ENCODE results near the gene ZNF274.

The ZNF274 gene

DNA sequence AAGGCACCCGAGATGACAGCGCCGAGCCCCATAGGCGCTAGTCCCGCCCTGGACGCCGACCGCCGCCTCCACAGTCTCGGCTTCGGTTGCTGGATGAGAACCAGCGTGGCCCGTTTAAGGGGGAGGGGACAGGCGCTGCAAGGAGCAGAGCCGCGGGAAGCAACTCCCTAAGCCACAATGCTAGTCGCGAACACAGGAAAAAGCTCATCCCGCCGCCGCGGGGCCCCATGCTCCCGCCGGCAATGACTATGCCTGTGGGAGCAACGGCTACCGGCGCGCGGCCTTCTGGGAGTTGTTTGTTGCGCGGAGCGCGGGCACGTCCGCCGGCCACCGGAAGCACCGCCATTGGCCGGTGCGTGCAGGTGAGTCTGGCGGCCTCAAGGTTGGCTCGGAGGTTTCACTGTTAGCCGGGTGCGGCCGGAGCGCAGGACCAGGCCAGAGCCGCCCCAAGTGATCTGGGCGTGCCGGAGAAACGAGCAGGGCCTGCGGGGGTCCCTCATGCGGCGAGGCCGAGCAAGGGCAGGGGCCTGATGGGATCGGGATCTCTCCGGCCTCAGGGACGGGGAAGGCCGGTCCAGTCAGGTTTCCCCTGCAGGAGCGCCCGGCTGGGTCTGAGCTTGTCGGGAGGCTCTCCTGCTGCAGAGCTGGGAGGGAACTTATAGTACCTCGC, 45.9 kb downstream of the ZNF274 start, which contains the start of gene ZNF544:
TSS of gene ZNF544 (plus strand) at position 330 of the 670 bp plus-strand sequence. CDS start 15,110 bp downstream, outside the sequence.
- no peaks in the 10 kb centered on the region for H3K27me3 ChIP-seq (ENCODE audit: insufficient read depth, low read length, poor library complexity)
- peak within 1 kb of the TSS; percentile 72 for H2AFZ ChIP-seq (ENCODE audit: low read depth, low read length)
- peak within 1 kb of the TSS; percentile 90 for H3K27ac ChIP-seq (ENCODE audit: low read length)
- peak within 1 kb of the TSS; percentile 77 for H3K4me2 ChIP-seq (ENCODE audit: insufficient read depth, low read length)
- H3K4me3 ChIP-seq (ENCODE audit: low read depth in 1 of 2, low read length in 2 of 2), result peak within 1 kb of the TSS; percentile 42 to 60; a peak in 3 of 4 replicates
- H3K79me2 ChIP-seq (ENCODE audit: insufficient read depth, low read length), result peaks cover 40% of the 10 kb centered on the region
- no peaks in the 10 kb centered on the region for H4K20me1 ChIP-seq (ENCODE audit: insufficient read depth, low read length)
- peak; percentile 73 for DNase-seq
- H3K4me1 ChIP-seq (ENCODE audit: insufficient read depth, low read length), result peaks cover 30% of the 10 kb centered on the region
- ATAC-seq (ENCODE audit: insufficient read depth, low read depth), result peak; percentile 73
- peaks cover 40% of the 10 kb centered on the region for H3K36me3 ChIP-seq (ENCODE audit: insufficient read depth, low read length)
- TF ChIP-seq, protein P1, sequence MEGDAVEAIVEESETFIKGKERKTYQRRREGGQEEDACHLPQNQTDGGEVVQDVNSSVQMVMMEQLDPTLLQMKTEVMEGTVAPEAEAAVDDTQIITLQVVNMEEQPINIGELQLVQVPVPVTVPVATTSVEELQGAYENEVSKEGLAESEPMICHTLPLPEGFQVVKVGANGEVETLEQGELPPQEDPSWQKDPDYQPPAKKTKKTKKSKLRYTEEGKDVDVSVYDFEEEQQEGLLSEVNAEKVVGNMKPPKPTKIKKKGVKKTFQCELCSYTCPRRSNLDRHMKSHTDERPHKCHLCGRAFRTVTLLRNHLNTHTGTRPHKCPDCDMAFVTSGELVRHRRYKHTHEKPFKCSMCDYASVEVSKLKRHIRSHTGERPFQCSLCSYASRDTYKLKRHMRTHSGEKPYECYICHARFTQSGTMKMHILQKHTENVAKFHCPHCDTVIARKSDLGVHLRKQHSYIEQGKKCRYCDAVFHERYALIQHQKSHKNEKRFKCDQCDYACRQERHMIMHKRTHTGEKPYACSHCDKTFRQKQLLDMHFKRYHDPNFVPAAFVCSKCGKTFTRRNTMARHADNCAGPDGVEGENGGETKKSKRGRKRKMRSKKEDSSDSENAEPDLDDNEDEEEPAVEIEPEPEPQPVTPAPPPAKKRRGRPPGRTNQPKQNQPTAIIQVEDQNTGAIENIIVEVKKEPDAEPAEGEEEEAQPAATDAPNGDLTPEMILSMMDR (IDR thresholded peaks at IDR 0.05; ENCODE audit: borderline replicate concordance, extremely low read depth, low read length, poor library complexity, severe bottlenecking), result peak; percentile 26
- TF ChIP-seq EZH2 (IDR thresholded peaks at IDR 0.05; ENCODE audit: borderline replicate concordance, low read depth, low read length, severe bottlenecking), result no peak
- peak within 1 kb of the TSS; percentile 76 for H3K9ac ChIP-seq (ENCODE audit: low read depth, low read length)
- peaks cover 21% of the 10 kb centered on the region for H3K9me3 ChIP-seq (ENCODE audit: insufficient read depth, low read length, severe bottlenecking)

DNA sequence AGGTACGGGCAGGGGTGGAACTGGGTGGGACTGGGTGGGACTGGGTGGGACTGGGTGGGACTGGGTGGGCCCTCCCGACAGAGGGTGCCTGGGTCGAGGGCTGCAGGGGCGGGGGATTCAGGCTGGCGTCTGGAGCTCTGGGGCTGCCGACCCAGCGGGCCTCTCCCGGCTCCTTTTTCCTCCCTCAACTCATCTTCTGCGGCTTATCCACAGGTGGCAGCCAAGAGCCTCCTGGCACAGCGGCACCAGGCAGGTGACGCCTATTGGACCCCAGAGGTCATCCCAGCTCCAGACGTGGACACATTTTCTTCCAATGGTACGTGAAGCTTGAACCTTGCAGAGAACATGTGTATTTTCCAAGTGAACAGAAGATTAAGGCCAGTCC, 46.4 kb downstream of the ZNF274 start:
- peaks cover 21% of the 10 kb centered on the region for H3K9me3 ChIP-seq (ENCODE audit: insufficient read depth, low read length, severe bottlenecking)
- H3K9ac ChIP-seq (ENCODE audit: low read depth, low read length), result peak overlapping the region; percentile 76
- DNase-seq (peak; percentile 53), ATAC-seq (ENCODE audit: insufficient read depth, low read depth) (peak; percentile 50)
- peaks cover 45% of the 10 kb centered on the region for H3K36me3 ChIP-seq (ENCODE audit: insufficient read depth, low read length)
- no peaks in the 10 kb centered on the region for H3K27me3 ChIP-seq (ENCODE audit: insufficient read depth, low read length, poor library complexity)
- no peaks in the 10 kb centered on the region for H4K20me1 ChIP-seq (ENCODE audit: insufficient read depth, low read length)
- peak overlapping the region; percentile 90 for H3K27ac ChIP-seq (ENCODE audit: low read length)
- peak overlapping the region; percentile 42 to 60; a peak in 3 of 4 replicates for H3K4me3 ChIP-seq (ENCODE audit: low read depth in 1 of 2, low read length in 2 of 2)
- H2AFZ ChIP-seq (ENCODE audit: low read depth, low read length), result peak overlapping the region; percentile 72; the same call in 1 of the 2 replicates
- H3K4me1 ChIP-seq (ENCODE audit: insufficient read depth, low read length), result peaks cover 30% of the 10 kb centered on the region
- no peak for TF ChIP-seq EZH2 (IDR thresholded peaks at IDR 0.05; ENCODE audit: borderline replicate concordance, low read depth, low read length, severe bottlenecking)
- TF ChIP-seq, protein P1 (IDR thresholded peaks at IDR 0.05; ENCODE audit: borderline replicate concordance, extremely low read depth, low read length, poor library complexity, severe bottlenecking), result peak; percentile 45
- peaks cover 40% of the 10 kb centered on the region for H3K79me2 ChIP-seq (ENCODE audit: insufficient read depth, low read length)
- H3K4me2 ChIP-seq (ENCODE audit: insufficient read depth, low read length), result peak overlapping the region; percentile 77

DNA sequence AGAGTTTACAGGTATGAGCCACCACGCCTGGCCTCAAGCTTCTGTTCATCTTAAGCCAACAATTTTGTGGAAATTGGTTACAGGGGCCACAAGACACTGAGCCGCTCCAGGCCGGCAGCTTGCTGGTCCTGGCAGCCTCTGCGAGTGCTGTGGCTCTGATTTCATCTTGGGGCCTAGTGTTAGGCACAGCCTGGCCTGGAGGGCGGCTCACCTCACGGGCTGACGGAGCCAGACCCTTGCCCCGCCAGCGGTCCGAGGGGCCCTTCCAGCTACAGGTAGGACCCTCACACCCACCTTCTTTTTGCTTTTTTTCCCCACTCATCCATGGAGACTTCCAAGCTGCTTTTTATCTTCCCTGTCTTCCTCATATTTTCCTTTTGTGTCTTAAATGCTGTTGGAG, 54.5 kb downstream of the ZNF274 start:
- H3K9ac ChIP-seq (ENCODE audit: low read depth, low read length), result no peak overlapping the region
- DNase-seq (no peak), ATAC-seq (ENCODE audit: insufficient read depth, low read depth) (no peak)
- no peaks in the 10 kb centered on the region for H4K20me1 ChIP-seq (ENCODE audit: insufficient read depth, low read length)
- H2AFZ ChIP-seq (ENCODE audit: low read depth, low read length), result no peak overlapping the region
- TF ChIP-seq EZH2 (IDR thresholded peaks at IDR 0.05; ENCODE audit: borderline replicate concordance, low read depth, low read length, severe bottlenecking), result no peak
- TF ChIP-seq, protein P1 (IDR thresholded peaks at IDR 0.05; ENCODE audit: borderline replicate concordance, extremely low read depth, low read length, poor library complexity, severe bottlenecking), result no peak
- no peak overlapping the region for H3K4me2 ChIP-seq (ENCODE audit: insufficient read depth, low read length)
- no peak overlapping the region for H3K27ac ChIP-seq (ENCODE audit: low read length)
- H3K4me3 ChIP-seq (ENCODE audit: low read depth in 1 of 2, low read length in 2 of 2), result no peak overlapping the region
- peaks cover 18% of the 10 kb centered on the region for H3K9me3 ChIP-seq (ENCODE audit: insufficient read depth, low read length, severe bottlenecking)
- H3K36me3 ChIP-seq (ENCODE audit: insufficient read depth, low read length), result peaks cover 92% of the 10 kb centered on the region
- H3K27me3 ChIP-seq (ENCODE audit: insufficient read depth, low read length, poor library complexity), result no peaks in the 10 kb centered on the region
- H3K4me1 ChIP-seq (ENCODE audit: insufficient read depth, low read length), result no peaks in the 10 kb centered on the region
- H3K79me2 ChIP-seq (ENCODE audit: insufficient read depth, low read length), result peaks cover 9% of the 10 kb centered on the region; the same call in 1 of the 2 replicates
